Body of pancreas (tissue), 4 donors: Measurements from ENCODE around the gene PDZD2. TPM values are rescaled to one million over a fixed set of nuclear protein-coding genes. Genes with fewer than 3 reads are reported as not detected.
A peak's percentile ranks its signal among the peaks of the same experiment; 100 is the strongest.
"Not testable (repeated sequence)": the region's sequence is repeated elsewhere in the genome, so short reads cannot be mapped to it uniquely, and the experiment has no call there.

Experiments
- ATAC-seq: fragments of 150-250 bp; one replicate; pipeline ENCODE4 v1.9.1; 2016
- DNase-seq, 4 donors: peaks; one replicate each; pipeline ENCODE4 v3.0.0-alpha.2; 2019
- H3K27ac ChIP-seq, 4 donors: fragments of 200-600 bp; sonication (generic); 1 replicate in 3 of 4; 2 replicates in 1 of 4; pipeline versions ENCODE4 v1.5.1 to v1.6.1; 2016 to 2019; ENCODE audit warnings: mild to moderate bottlenecking in 1 of 4, mixed read lengths in 1 of 4, moderate library complexity in 1 of 4
- H3K27me3 ChIP-seq, 2 donors: fragments of 200-600 bp; sonication (generic); one replicate each; pipeline ENCODE4 v1.6.0; 2016; ENCODE audit warnings: mild to moderate bottlenecking in 1 of 2
- H3K36me3 ChIP-seq, 2 donors: fragments of 200-600 bp; sonication (generic); replicated peaks in 1 of 2; 2 replicates each; pipeline ENCODE4 v1.5.1; 2016; ENCODE audit warnings: low read depth in 2 of 2; ENCODE audit not compliant: insufficient read depth in 1 of 2
- H3K4me1 ChIP-seq: fragments of 200-600 bp; sonication (generic); one replicate; pipeline ENCODE4 v1.6.0; 2016
- H3K4me3 ChIP-seq, 2 donors: fragments of 200-600 bp; sonication (generic); 1 replicate in 1 of 2; 2 replicates in 1 of 2; pipeline ENCODE4 v1.5.1; 2016 to 2019
- H3K9me3 ChIP-seq, 3 donors: fragments of 200-600 bp; sonication (generic); 1 replicate in 2 of 3; 2 replicates in 1 of 3; pipeline ENCODE4 v1.5.1; 2016
- POLR2A ChIP-seq, 3 donors: fragments of 450-650 bp; IDR thresholded peaks; one replicate each; pipeline ENCODE4 v1.6.1; 2016; ENCODE audit warnings: antibody characterized with exemption in 3 of 3, mild to moderate bottlenecking in 2 of 3
- WGBS, 2 donors: methylation state at CpG; one replicate each; pipeline ENCODE4 v1.1.5; 2017; 5-methylcytosine and 5-hydroxymethylcytosine counted together
- intact Hi-C: fragments of 100-400 bp; cut with DNase I; formaldehyde crosslinking; loops from one replicate; pipeline ENCODE4 v1.15.1; 2023
- total RNA-seq, 2 donors: library from RNA; depleted of rRNA; stranded (reverse); fragments of >200 nt; gene quantifications; one replicate each; pipeline ENCODE4 v1.1.0, GENCODE V29; 2016
- TF ChIP-seq, protein P1 (sequence below), 7 experiments: fragments of 450-650 bp in 4 of 7; fragments of 200-600 bp in 3 of 7; sonication (generic) in 3 of 7; IDR thresholded peaks; one replicate each; pipeline ENCODE4 v1.5.1; 2016 to 2019; ENCODE audit warnings: antibody characterized with exemption in 7 of 7

Gene PDZD2
- total RNA-seq, 2 donors from 2014 or later: 3.9 to 12.9 TPM

DNA sequence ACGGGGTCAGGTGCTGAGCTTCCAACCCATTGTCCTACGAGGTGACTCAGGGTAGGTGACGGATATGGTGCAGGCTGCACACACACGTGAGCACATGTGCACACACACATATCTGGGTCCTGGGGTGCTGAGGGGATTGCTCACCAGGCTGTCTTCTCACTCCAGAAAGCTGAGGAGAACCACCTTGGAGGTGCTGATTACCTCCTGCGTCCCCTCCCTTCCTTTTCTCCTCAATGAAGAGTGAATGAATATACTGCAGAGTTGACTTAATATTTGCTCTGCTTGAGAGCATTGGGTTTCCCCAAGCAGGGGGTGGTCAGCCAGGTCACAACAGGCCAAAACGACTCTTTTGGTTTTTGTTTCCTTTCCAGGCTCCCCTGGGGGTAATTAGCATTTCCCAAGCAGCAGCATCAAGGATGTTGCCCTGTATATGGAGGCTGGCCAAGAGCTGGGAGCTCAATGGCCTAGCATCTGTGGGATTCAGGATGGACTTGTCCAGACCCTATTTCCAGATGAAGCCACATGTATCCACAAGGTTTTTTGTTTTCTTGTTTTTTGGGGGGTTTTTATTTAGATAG lies 49.7 kb downstream of the PDZD2 start:
- Histone ChIP-seq H3K4me3 (no peak overlapping the region), H3K36me3 (no peaks in the 10 kb centered on the region), H3K27ac (no peak overlapping the region), H3K27me3 (no peaks in the 10 kb centered on the region), H3K4me1 (no peaks in the 10 kb centered on the region), H3K9me3 (no peaks in the 10 kb centered on the region)
- WGBS, 2 donors: 24 to 40% methylated on average over 6 of the region's 6 CpGs
- intact Hi-C loops: no loop called here
- ATAC-seq: no peak
- DNase-seq: no peak
- no peak for TF ChIP-seq POLR2A (IDR thresholded peaks at IDR 0.05)
- TF ChIP-seq, protein P1, sequence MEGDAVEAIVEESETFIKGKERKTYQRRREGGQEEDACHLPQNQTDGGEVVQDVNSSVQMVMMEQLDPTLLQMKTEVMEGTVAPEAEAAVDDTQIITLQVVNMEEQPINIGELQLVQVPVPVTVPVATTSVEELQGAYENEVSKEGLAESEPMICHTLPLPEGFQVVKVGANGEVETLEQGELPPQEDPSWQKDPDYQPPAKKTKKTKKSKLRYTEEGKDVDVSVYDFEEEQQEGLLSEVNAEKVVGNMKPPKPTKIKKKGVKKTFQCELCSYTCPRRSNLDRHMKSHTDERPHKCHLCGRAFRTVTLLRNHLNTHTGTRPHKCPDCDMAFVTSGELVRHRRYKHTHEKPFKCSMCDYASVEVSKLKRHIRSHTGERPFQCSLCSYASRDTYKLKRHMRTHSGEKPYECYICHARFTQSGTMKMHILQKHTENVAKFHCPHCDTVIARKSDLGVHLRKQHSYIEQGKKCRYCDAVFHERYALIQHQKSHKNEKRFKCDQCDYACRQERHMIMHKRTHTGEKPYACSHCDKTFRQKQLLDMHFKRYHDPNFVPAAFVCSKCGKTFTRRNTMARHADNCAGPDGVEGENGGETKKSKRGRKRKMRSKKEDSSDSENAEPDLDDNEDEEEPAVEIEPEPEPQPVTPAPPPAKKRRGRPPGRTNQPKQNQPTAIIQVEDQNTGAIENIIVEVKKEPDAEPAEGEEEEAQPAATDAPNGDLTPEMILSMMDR (IDR thresholded peaks at IDR 0.05): no peak

DNA sequence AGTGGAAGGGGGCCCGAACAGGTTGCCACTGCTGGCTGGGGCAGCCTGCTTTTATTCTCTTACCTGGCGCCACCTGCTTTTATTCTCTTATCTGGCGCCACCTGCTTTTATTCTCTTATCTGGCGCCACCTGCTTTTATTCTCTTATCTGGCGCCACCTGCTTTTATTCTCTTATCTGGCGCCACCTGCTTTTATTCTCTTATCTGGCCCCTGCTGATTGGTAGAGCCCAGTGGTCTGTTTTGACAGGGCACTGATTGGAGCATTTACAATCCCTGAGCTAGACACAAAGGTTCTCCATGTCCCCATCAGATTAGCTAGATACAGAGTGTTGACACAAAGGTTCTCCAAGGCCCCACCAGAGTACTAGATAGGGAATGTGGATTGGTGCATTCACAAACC lies 52.5 kb downstream of the PDZD2 start:
- ATAC-seq, H3K4me3 ChIP-seq, H3K36me3 ChIP-seq, H3K27me3 ChIP-seq, H3K27ac ChIP-seq, intact Hi-C loops, H3K4me1 ChIP-seq, H3K9me3 ChIP-seq, DNase-seq: not testable (repeated sequence)
- WGBS, 2 donors: 68 to 74% methylated on average over 6 of the region's 6 CpGs

DNA sequence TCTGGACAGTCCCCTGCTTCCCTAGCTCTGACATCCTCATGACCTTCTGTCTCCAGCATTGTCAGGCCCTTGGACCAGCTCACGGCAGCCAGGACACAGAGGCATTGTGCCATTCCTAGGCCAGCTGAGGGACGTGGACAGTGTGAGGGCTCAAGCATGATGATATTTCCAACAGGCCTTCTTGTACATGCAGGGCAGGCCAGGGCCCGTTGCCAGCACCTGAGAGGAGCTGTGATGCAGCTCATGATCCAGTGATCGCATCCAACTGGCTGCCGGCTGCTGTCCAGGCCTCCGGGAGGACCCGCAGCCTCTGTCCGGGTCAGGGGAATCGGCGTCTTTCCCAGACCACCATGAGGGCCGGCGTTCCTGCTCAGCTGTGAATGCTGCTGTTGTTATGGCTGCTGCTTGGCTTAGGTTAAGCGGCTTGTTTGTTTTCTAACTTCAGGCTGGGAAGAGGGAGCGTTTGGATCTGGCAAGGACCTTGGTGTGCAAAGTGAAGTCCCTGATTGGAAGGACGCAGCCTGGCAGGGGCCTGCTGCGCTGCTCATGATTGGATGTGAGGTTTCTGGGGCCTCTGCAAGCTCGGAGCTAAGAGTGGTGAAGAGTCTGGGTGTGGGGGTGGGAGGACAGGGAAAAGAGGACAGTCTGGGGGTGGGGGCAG lies 53.8 kb downstream of the PDZD2 start:
- no peak for ATAC-seq
- 78 to 95% methylated on average over 12 to 17 of the region's 17 CpGs for WGBS, 2 donors
- no peaks in the 10 kb centered on the region for H3K4me1 ChIP-seq
- H3K9me3 ChIP-seq: no peaks in the 10 kb centered on the region
- no peak overlapping the region for H3K27ac ChIP-seq
- no peaks in the 10 kb centered on the region for H3K27me3 ChIP-seq
- H3K4me3 ChIP-seq: no peak overlapping the region
- TF ChIP-seq, protein P1 (IDR thresholded peaks at IDR 0.05): no peak
- intact Hi-C loops: no loop called here
- H3K36me3 ChIP-seq: no peaks in the 10 kb centered on the region
- DNase-seq: peak in 1 of 4 donors; percentile 4

DNA sequence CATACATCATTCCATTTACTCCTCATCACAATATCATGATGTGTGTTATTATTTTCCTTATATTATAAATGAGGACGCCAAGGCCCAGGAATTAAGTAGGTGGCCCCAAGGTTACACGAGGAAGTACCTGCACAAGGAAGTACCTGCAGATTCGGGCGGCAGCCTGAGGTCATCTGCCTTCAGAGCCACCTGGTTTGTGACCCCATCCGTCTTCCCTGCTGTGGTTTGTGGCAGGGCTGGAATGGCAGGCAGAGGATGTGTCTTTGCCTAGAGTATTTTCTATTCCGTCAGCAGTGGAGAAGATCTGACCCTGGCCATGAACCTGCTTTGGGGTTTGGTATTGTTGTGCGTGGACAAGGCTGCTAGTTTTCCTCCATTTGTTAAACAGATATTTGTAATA lies 59.7 kb downstream of the PDZD2 start:
- H3K9me3 ChIP-seq: no peaks in the 10 kb centered on the region
- WGBS, 2 donors: 58 to 64% methylated on average over 7 of the region's 7 CpGs
- no peaks in the 10 kb centered on the region for H3K36me3 ChIP-seq
- H3K4me1 ChIP-seq: no peaks in the 10 kb centered on the region
- H3K27me3 ChIP-seq: no peaks in the 10 kb centered on the region
- H3K27ac ChIP-seq: no peak overlapping the region
- TF ChIP-seq, protein P1 (IDR thresholded peaks at IDR 0.05): no peak
- TF ChIP-seq POLR2A (IDR thresholded peaks at IDR 0.05): no peak
- no peak for DNase-seq
- no peak for ATAC-seq
- no peak overlapping the region for H3K4me3 ChIP-seq
- intact Hi-C loops: no loop called here

DNA sequence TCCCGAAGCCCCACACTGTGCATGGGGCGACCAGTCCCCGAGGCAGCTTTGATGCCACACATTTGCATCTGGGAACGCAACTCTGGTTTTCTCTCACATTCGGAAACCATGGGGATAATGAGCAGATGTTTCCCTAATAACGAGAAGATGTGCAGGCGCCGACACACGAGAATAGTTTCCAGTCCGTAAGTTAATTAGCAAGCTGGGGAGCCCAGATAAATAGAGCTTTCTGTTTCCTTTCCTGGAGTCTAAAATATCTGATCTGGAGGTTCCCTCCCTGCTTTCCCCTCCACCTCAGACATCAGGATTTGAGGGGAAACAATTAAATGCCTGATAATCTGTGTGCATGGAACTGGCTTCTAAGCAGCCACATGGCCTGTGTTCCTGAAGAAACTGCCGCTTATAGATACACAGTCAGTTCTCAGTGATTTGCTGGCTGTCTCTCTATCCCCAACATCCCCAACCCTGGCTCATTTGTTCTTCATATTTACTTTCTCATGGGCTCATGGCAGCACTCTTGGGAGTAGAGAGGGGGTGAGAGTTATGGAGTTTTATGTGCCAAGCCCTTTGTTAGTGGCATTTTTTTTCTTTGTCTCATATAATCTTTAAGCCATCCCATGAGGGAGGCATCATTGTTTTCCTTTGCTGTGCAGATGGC lies 62.8 kb downstream of the PDZD2 start:
- DNase-seq: no peak

More for the DNA sequence above, 62.8 kb downstream of the PDZD2 start:
- H3K27me3 ChIP-seq: no peaks in the 10 kb centered on the region
- H3K9me3 ChIP-seq: no peaks in the 10 kb centered on the region
- intact Hi-C loops: no loop called here
- H3K36me3 ChIP-seq: no peaks in the 10 kb centered on the region
- no peak overlapping the region for H3K4me3 ChIP-seq
- no peak for ATAC-seq
- no peaks in the 10 kb centered on the region for H3K4me1 ChIP-seq
- no peak overlapping the region for H3K27ac ChIP-seq
- TF ChIP-seq POLR2A (IDR thresholded peaks at IDR 0.05): no peak
- TF ChIP-seq, protein P1 (IDR thresholded peaks at IDR 0.05): no peak
- 41 to 45% methylated on average over 11 of the region's 11 CpGs for WGBS, 2 donors
